CD4-positive, alpha-beta T cell treated with Interleukin-10 for 1 hour (primary cell): ENCODE data around the gene GUCY1A2.
"Not testable (repeated sequence)": the region's sequence is repeated elsewhere in the genome, so short reads cannot be mapped to it uniquely, and the experiment has no call there.

Source experiments
- DNase-seq: peaks from one replicate; pipeline ENCODE4 v3.0.0-alpha.2; 2020

The GUCY1A2 gene

DNA sequence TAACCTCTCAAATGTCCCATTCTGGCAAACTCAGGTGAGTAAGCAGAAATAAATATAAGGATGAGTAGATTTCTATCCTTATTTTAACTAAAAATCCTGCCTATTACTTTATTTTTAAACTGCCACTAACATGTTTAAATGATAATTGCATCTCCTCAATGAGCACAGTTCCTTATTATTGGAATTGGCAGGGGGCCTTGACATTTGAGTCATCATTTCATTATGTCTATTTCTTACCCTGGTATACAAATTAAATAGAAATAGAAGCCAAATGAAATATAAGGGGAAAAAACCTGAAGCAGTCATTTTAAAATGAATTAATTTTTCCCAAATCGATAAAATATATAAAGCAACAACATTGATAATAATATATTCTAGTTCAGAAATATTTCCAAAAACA is 81.2 kb downstream of the GUCY1A2 start:
- no peak for DNase-seq

DNA sequence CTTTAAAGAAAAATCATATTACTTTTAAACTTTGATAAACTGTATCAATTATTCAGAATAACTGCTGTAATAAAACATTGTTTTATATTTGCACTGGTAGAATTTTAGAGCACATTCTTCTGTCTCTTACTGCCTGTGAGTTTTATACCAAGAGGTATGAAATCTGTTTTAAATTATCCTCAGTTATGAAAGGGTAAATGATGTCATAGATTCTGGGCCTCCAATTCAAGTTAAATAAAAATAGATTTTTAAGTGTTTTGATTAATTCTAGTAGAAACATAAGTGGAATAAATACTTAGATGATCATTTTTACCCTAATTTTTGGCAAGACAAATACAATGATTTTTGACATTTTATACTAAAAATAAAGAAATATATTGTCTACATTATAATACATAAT is 93.0 kb downstream of the GUCY1A2 start:
- no peak for DNase-seq

DNA sequence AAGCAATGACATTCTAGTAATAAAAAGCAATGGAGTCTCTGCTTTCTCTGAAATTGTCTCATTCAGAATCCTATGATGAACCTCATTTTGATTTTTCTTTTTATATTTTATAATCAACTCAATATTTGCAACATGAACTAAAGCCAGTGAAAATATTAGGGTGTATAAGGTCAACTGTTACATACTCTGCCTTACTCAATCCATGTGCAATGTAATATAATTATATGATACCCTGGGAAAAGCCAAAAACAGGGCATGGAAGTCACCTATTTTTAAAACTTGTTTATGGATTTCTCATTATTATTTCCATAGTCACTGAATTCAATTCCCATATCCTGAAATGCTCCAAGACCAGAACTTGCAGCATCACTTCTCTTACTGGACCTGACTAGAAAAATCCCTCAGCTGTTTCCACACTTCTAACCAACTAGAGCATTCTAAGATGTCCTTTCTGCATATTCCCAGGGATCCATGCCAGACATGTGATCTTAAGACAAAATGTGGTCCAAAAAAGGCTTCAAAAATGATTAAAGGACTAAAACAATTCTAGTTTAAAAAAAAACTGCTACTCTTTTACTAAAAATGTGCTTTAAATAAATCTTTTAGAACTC is 97.3 kb downstream of the GUCY1A2 start:
- DNase-seq: no peak

DNA sequence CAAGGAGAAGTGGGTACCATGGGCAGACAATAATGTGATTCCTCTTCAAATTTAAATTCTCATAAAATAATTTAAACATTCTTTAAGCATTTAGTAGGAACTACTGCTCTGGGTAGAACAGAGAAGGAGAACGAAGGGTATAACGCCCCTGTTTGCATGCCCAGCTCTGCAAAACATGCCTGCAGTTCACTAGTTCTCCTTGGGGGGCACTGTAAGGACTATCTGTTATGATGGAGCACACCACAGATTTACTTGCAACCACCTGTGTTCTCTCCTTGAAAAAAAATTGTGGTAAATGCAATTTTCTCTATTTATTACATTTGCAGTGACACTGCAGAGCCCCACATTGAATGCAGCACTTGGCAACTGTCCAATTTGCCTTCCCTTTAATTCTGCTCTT is 100.3 kb downstream of the GUCY1A2 start:
- DNase-seq: no peak

DNA sequence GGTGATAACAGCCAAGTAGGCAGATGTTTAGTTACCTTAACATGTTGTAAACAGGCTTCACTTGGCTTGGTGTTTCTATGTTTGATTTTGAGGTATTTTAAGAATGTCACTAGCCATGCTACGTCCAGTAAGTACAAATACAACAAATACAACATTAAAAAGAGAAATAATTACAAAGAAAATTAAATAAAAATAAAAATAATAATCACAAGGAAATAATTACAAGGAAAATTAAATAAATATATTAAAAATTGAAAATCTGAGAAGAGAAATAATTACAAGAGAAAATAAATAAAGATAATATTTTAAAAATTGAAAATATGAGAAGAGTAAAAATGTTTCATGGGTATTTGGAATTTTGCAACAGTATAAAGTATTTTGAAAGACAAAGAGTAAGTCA is 103.9 kb downstream of the GUCY1A2 start:
- no peak for DNase-seq

DNA sequence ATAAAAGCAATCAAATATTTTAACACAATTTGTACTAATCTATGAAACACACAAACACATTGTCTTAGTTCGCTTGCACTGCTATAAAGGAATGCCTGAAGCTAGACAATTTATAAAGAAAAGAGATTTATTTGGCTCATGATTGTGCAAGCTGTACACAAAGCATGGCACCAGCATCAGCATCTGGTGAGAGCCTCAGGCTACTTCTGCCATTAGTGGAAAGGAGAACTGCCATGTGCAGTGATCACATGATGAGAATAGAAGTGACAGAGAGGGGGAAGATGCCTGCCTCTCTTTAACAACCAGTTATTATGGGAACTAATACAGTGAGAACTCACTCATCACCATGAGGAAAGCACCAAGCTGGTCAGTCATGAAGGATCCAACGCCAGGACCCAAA is 105.1 kb downstream of the GUCY1A2 start:
- no peak for DNase-seq

DNA sequence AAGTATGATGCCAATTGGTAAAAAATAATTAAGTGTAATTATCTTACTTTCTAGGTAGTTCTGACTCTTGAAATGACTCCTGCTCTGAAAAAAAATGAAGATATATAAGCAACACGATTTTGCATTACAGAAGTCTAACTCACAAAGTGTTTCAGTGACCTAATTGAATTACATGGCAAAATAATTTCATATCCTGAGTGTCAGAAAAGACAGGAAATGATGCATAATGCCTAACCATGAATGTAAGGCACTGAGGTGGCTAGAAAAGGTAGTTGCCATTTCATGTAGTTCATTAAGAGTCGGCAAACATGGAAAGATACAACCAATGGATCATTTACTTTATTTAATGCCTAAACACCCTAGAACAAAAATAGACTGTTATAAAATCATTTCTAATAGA is 113.5 kb downstream of the GUCY1A2 start:
- no peak for DNase-seq

DNA sequence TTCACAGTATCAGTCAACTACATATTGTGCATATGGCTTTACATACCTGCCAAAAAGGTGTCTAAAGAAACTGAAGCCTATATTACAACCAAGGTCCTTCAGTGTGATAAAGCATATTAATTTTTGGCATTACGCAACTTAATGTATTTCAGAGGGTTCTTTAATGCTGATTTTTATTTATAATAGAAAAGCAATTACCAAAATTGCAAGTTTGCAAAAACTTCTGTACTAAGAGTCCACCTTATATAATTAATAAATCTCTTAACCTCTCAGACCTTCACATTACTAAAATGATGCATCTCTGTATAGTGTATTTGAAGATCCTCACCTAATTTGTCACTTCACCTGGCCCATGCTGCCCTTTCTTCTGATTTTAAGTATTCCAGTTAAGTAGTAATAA is 128.6 kb downstream of the GUCY1A2 start:
- DNase-seq: no peak

DNA sequence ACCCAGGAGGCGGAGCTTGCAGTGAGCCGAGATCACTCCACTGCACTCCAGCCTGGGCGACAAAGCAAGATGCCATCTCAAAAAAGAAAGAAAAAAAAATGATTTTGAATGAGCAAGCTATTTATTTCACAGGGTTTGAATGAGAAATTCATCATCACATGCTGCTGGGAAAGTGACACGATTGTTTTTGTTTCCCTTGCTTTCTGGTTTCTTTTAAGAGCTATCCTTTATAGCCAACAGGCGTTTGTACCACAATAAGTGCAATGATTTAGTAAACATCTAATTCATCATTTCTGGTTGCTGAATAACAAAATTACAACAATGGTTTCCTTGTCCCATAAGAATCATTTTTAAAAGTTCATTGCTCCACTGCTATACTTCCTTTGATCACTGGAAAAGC is 129.9 kb downstream of the GUCY1A2 start:
- no peak for DNase-seq

DNA sequence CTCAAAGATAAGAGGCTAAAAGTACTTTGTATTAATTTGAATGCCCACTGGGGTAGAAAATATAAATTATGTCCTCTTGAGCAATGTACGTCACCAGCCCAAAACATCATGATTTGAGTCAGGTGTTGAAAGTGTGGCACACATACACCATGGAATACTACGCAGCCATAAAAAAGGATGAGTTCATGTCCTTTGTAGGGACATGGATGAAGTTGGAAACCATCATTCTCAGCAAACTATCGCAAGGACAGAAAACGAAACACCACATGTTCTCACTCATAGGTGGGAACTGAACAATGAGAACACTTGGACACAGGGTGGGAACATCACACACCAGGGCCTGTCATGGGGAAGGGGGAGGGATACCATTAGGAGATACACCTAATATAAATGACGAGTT is 134.6 kb downstream of the GUCY1A2 start:
- not testable (repeated sequence) for DNase-seq

DNA sequence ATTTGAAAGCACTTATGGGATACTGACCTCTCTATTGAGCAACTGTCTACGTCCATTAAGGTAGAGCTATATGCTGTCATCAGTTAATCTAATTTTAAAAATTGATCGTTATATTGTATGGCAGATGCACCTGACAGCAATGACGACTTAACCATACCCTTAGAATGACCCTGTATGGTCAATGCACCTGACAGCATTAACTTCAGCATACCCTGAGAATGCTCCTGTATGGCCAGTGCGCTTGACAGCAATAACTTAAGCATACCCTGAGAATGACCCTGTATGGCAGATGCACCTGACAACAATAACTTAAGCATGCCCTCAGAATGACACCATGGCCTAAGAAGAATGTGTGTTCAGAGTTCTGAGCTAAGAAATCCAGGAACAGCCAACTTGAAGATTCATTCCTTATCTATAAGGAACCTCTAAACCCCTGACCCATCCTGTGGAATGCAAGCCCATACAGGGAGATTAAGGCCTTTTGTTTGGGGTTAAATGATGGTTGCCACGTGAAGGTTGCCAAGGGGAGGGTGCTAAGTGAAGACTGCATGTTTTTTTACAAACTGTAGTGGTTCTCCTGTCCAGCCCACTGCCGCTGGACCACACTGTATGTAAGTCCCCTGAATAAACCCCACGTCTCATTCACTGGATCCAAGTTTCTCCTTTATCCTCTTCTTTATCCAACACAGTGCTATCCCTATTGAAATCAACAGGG is 138.3 kb downstream of the GUCY1A2 start:
- DNase-seq: no peak

DNA sequence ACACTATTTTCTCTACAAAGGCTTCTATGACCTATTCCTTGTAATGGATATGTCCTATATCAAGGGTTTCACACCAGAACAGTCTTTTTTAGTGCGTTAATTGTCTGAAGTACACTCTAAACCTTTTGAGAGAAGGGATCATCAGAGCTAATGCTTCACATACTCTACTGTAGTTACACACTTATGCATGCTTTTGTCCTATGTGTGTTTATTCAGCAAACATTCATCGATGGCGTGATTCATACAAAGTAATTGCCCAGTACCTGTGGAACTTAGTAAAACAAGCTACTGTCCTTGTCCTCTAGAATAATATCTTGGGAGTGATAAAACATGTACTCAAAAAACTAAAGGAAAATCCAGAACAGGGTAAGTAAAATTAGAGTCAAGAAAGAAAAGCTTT is 139.2 kb downstream of the GUCY1A2 start:
- DNase-seq: no peak

DNA sequence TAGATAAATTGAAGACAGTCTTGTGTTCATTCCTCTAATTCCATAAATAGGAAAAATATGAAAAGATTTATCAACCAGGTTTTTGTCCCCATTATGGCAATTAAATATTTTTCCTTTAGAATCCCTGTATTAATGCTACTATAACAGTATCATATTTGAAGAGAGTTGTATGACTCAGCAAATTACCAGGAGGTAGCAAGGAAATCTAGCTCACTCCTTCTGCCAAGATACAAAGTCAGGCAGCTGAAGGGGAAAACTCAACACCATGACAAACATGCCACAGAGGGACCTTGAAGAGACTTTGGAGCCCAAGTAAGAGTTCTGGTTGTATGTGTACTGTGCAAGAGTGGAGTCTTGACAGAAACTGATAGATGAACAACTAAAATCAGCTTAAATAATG is 143.3 kb downstream of the GUCY1A2 start:
- DNase-seq: no peak

DNA sequence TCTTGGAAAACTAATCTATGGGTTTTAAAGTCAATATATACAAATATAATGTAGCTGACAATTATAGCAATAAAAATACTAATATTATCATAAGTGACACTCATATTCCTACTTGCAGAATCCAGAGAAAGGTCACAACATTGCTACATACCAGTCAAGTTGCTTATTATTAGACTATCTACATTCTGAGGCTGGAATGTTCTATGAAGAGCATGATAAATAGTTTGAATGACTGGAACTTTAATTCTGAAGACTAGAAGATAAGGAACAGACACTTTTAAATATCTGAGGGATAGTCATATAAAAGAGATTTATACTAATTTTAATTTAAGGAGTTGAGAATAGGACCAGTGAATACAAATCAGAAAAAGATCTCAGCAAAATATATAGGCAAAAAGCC is 146.0 kb downstream of the GUCY1A2 start:
- DNase-seq: no peak

DNA sequence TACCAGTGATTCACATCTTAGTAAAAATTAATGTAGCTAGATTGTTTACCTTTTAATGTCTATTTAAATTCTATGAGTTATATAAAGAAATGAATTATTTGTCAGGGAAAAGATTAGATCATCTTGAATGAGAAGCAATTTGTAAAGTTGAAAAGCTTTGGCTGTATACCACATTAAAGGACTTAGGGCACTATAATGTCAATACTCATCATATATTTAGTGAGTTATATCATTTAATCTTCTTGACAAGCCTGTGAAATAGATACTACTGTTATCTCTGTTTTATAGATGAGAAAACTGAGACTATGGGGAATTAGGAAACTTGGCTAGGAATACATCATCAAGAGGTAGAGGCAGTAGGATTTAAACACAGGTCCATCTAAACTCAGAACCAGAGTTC is 160.1 kb downstream of the GUCY1A2 start:
- no peak for DNase-seq

DNA sequence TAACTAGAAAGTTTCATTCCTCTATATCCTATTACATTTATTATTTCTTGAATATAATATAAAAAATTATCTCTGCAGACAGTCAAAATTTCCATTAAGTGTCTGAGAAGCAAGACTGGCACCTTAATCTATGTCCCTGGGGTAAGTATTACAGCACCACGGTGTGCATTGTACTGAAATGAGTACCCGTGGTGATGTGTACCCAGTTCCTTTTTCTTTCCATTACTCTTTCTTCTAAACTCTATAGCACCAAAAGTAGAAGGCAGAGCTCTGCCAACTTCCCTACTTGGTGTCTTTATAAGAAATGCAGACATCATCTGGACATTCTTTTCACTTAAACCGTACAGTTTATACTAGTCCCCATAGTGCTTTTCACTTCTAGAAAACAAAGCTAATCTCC is 161.7 kb downstream of the GUCY1A2 start:
- DNase-seq: no peak

DNA sequence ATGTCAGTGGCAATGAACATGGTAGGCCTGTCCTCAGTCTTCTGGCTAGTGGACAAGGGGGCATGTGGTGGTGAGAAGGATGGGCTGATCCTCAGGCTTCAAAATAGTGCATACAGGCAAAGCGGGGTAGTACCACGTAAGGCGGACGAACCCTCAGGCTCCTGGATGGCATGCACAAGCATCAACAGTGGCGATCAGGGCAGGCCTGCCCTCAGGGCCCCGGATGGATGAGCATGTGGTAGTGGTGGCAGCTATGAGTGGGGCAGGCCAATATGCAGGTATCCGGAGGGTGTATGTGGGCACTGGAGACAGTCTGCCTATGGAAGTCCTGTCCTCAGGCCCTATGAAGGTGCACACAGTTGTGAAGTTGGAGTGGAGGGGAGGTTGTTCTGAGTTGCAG is 163.8 kb downstream of the GUCY1A2 start:
- no peak for DNase-seq

DNA sequence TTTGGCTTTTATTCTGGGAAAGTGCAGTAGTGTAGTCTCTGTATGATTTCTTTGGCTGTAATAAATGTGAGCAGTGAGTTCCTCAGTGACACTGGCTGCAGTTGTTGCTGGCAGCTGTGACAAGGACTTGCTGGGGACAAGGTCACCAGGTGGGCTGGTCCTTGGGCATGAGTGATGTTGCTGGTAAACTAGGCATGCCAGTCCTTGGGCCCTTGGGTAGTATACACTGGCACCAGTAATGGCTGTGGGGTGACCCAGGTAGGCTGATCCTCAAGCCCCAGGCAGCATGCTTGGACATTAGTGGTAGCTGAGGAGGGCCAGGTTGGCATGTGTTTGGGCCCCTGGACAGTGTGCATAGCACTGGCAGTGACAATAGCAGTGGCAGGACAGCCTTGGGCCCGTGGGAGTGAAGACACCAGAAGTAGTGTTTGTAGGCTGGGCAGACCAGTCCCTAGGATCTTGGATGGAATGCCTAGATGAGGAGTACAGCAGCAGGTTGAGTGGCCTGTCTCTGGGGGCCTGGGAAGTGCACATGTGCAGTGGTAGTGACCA is 164.3 kb downstream of the GUCY1A2 start:
- DNase-seq: no peak

DNA sequence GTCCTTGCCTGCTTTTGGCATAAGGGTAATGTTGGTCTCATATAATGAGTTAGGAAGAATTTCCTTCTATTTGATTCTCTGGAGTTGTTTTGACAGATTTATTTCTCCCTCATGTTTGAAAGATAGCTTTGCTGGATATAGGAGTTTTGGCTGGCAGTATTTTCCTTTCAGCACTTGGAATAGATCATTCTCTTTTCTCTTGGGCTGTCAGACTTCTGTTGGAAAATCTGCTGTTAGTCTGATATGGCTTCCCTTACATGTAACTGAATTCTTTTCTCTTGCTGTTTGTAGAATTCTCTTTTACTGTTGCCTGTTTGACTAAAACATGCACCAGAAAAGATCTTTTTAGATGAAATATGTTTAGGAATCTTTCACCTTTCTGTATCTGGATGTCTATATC is 165.5 kb downstream of the GUCY1A2 start:
- DNase-seq: no peak

DNA sequence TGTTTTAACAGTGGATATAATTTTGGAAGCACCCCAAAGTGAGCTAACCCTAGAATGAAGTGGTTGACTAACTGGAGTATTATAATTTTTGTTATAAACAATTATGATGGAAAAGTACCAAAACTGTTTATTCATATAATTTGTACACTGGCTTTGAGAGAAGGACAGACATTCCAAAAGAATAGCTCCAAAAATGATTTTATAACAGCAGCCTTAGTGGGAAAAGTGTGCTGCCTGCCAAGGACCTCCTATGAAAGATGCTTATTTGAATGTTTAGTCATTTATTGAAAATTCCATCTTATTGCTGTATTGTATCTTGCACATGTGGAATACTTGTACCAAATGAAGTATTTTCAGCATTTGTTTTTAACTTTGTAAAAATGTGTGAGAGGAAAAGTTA is 169.8 kb downstream of the GUCY1A2 start:
- no peak for DNase-seq

DNA sequence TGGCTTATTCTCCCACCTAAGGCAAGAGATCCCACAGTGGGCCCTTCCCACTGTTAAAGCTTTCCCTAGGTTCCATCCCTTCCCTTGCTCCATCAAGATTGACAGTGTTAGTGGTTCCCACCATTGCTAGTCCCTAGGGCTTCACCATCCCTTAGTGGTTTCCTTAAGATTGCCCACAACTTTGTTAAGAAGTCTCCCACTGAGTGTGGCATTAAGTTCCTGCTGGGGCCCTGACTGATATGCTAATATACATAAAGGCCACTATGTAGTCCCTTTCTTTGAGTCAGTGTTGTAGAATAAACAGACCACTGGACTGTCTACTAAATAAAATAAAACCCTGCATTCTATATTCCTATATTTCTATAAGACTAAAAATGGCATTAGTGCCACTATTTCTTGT is 176.1 kb downstream of the GUCY1A2 start:
- DNase-seq: no peak

DNA sequence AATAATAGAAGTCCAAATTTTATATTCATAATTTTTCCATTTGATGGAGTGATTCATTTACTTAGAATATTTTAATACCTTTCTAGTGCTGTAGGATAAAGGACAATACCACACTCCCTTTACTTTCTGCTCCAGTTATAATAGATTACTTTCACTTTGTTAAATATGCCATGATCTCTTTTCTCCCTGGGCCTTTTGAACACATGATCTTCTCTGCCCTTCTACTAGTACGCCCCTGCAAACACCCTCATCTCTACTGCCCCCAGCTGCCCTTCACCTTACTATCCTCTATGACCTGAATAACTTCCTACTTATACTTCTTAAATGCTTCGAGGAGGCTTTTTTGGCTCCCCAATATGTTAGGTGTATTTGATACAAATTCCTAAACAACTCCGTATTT is 177.3 kb downstream of the GUCY1A2 start:
- DNase-seq: no peak

DNA sequence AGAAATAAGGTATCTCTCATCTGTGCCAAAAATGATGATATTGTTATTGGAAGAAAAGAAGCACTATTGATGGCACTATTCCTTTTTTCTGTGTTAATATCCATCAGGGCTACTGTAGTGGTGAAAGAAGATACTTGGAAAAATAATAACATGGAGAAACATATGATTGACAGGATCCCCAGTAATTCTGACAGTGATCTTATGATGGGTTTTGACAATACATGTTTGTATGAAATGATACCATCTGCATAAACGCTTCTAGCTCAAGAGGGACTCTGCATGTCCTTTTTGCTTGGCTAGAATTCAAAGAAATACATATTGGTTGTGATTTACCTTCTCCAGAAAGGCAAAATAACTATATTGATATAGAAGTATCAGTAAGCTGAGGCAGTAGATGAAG is 178.1 kb downstream of the GUCY1A2 start:
- DNase-seq: no peak

DNA sequence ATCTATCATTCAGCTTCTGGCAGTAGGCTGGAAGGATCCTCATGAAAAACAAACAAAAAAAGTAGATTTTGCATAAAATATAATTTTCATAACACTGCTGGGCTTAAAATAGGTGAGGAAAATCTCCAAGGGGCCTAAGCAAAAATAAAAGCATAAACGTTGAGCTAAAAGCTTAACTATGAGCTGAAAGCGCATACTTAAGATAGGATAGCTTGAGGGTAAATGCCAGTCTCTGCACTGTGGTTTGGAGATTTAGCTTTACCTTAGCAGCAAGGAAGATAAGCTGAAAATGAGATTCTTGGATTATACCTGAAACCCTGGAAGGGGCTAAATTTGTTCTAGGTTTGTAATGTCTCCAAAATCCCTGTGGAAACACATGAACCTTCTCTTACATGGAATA is 183.7 kb downstream of the GUCY1A2 start:
- DNase-seq: no peak

DNA sequence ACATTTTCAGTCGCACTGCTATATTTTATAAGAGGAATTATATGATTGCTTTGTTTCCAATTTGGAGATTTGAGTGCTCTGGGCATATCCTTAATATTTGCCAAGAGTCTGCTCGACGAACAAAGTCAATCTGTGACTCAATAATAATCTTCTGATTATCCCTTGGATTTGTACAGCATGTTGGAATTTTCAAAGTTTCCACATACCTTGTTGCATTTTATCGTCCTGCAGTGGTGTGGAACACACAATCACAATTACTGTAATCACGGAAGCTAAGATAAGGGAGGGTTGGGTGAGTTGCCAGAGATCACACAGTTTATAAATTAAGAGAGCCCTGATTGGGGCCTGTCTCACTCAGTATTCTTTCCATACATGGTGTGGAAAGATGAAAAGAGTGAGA is 189.3 kb downstream of the GUCY1A2 start:
- DNase-seq: no peak
